IPS DF 6.9 (cell line): ENCODE data around the gene LEF1.

Source experiments
- DNase-seq: peaks from one replicate; pipeline ENCODE4 v3.0.0-alpha.2; 2013; ENCODE audit warnings: low read depth, low spot score
- H3K27ac ChIP-seq: one replicate; pipeline ENCODE4 v1.5.1; 2013; ENCODE audit warnings: low read length, control low read depth
- H3K27me3 ChIP-seq: 2 replicates; pipeline ENCODE4 v1.6.1; 2013; ENCODE audit warnings: mild to moderate bottlenecking, low read length; ENCODE audit not compliant: control insufficient read depth, insufficient read depth
- H3K36me3 ChIP-seq: 2 replicates; pipeline ENCODE4 v1.6.1; 2013; ENCODE audit warnings: low read length; ENCODE audit not compliant: control insufficient read depth, insufficient read depth
- H3K4me1 ChIP-seq: 2 replicates; pipeline ENCODE4 v1.6.1; 2013; ENCODE audit warnings: low read length; ENCODE audit not compliant: control insufficient read depth, insufficient read depth
- H3K4me3 ChIP-seq: 2 replicates; pipeline ENCODE4 v1.5.1; 2013; ENCODE audit warnings: mild to moderate bottlenecking, low read length
- H3K9me3 ChIP-seq: 2 replicates; pipeline ENCODE4 v1.6.1; 2013; ENCODE audit warnings: low read length, inconsistent platforms; ENCODE audit not compliant: control insufficient read depth, insufficient read depth
- WGBS: extraction: QIAGEN DNeasy Blood & Tissue Kit; methylation state at CpG from one replicate; pipeline ENCODE4 v1.1.7; 2013; ENCODE audit warnings: mixed read lengths, missing lambda C conversion rate; ENCODE audit not compliant: insufficient read length, insufficient coverage; 5-methylcytosine and 5-hydroxymethylcytosine counted together

Gene LEF1

DNA sequence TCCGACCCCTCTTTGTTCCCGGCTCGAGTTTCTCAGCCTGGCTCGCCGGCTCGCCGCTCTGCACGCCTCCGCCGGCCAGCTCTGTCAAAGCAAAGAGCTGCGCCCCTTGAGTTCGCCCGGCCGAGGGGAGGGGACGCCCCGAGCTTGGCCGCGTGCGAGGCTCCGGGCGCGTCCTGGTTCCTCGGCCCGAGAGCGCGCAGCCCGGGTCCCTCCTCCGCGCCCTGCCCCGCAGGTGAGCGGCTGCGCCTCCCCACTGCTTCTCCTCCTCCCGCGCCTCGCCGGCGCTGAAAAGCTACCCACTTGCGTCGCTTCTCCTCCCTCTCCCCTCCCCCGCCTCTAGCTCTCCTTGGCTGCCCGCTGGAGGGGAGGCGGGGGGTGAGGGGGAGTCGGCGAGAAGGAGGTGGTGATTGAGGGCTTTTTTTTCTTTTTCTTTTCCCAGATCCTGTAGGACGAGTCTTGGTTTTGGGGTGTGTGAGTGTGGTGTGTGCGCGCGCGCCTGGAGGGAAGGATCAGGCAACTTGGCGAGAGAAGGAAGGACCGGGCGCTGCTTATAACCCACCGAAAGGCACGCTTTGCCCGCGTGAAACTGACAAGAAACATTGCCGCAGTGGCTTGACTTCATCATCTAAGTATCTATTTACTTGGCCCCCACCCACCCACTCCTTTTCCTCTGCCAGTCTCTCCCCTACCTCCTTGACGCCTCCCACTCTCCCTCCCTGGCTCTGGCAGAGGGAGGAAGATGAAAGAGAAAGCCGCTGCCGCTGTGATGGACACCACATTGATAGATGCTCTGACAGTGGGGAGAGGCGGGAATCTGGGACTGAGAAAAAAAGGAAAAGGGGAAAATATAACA lies at the start of gene LEF1:
Gene LEF1, minus strand, starts transcription at position 262 of the 853 bp plus-strand sequence. CDS start 1,165 bp downstream, outside the sequence.
- H3K4me3 ChIP-seq, result peak within 1 kb of the TSS; percentile 45; the same call in 1 of the 2 replicates
- no peaks in the 10 kb centered on the region for H3K36me3 ChIP-seq
- peaks cover 2% of the 10 kb centered on the region for H3K4me1 ChIP-seq
- no peak for DNase-seq
- peaks cover 79% of the 10 kb centered on the region for H3K27me3 ChIP-seq
- H3K9me3 ChIP-seq, result no peaks in the 10 kb centered on the region
- no peak within 1 kb of the TSS for H3K27ac ChIP-seq
- no CpG with 5 or more reads among the region's 61 CpGs for WGBS

DNA sequence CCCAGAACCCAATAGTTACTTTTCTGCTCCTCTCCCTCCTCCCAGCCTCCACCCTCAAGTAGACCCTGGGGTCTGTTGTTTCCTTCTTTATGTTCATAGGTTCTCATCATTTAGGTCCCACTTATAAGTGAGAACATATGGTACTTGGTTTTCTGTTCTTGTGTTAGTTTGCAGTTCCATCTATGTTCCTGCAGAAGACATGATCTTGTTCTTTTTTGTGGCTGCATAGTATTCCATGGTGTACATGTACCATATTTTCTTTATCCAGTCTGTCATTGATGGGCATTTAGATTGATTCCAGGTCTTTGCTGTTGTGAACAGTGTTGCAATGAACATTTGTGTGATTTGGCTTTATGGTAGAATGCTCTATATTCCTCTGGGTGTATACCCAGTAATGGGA lies 47.8 kb upstream of the LEF1 start:
- DNase-seq, result no peak
- Histone ChIP-seq H3K27ac (no peak overlapping the region), H3K4me1 (no peaks in the 10 kb centered on the region), H3K36me3 (no peaks in the 10 kb centered on the region), H3K4me3 (no peak overlapping the region), H3K27me3 (no peaks in the 10 kb centered on the region), H3K9me3 (no peaks in the 10 kb centered on the region)

DNA sequence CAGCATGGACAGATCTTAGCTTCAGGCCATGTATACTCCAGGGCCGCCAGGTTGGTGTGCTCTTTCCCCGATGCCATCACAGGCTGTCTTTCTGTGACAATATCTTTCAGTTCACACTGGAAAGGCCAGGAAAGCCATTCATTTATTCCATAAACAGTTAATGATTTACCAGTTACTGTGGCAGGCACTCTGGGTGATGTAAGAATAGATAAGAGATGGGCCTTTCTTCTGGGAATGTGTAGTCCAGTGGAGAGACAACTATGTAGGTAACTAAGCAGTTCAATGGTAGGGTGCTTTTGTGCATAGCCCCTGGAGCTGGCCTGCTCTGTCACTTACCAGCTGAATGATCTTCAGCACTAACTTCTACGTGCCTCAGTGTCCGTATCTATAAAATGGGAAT lies 46.3 kb upstream of the LEF1 start:
- H3K9me3 ChIP-seq, result no peaks in the 10 kb centered on the region
- no peaks in the 10 kb centered on the region for H3K4me1 ChIP-seq
- WGBS, result no CpG with 5 or more reads among the region's 4 CpGs
- DNase-seq, result no peak
- no peaks in the 10 kb centered on the region for H3K36me3 ChIP-seq
- no peaks in the 10 kb centered on the region for H3K27me3 ChIP-seq
- no peak overlapping the region for H3K4me3 ChIP-seq
- H3K27ac ChIP-seq, result no peak overlapping the region

DNA sequence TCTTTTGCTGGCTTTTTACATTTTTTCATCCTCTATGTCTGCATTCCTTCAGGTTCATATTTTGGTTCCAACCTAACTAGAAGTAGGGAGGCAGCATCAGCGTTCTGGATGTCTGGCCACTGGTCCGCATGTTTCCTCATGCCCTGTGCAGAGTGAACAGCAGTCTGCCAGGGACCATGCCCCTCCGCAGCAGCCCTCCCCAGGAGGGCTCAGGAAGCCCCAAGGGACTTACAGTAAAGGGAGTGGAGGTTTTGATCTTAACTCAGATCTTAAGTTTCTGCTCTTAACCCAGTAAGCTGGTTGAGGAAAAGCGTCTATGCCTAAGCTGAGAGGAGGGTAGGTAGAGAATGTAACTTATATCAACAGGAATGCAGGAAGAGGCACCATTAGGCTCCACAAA lies 45.0 kb upstream of the LEF1 start:
- H3K4me3 ChIP-seq, result no peak overlapping the region
- no peaks in the 10 kb centered on the region for H3K9me3 ChIP-seq
- no peak for DNase-seq
- H3K27ac ChIP-seq, result no peak overlapping the region
- no peaks in the 10 kb centered on the region for H3K4me1 ChIP-seq
- no CpG with 5 or more reads among the region's 4 CpGs for WGBS
- no peaks in the 10 kb centered on the region for H3K27me3 ChIP-seq
- no peaks in the 10 kb centered on the region for H3K36me3 ChIP-seq

DNA sequence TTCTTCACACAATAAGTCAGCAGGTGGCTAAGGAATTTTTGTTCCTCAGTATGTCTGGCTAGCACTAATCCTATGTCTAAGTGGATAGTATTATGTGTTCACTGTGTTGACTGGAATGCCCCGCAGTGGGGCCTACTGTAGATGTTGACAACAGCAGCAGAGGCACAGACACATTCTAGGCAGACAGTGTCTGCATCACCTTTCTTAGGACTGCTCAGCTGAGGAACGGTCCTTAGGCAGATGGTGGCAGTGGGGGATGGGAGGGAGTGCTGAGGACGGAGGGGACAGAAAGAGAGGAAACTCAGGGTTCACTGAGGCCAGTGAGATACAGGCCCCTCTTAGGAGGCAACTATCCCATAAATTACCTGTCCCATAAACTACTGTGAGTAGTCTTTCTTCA lies 44.6 kb upstream of the LEF1 start:
- no peaks in the 10 kb centered on the region for H3K27me3 ChIP-seq
- no peaks in the 10 kb centered on the region for H3K4me1 ChIP-seq
- no peaks in the 10 kb centered on the region for H3K9me3 ChIP-seq
- no peak for DNase-seq
- no peaks in the 10 kb centered on the region for H3K36me3 ChIP-seq
- H3K4me3 ChIP-seq, result no peak overlapping the region
- no peak overlapping the region for H3K27ac ChIP-seq
- no CpG with 5 or more reads among the region's 3 CpGs for WGBS

DNA sequence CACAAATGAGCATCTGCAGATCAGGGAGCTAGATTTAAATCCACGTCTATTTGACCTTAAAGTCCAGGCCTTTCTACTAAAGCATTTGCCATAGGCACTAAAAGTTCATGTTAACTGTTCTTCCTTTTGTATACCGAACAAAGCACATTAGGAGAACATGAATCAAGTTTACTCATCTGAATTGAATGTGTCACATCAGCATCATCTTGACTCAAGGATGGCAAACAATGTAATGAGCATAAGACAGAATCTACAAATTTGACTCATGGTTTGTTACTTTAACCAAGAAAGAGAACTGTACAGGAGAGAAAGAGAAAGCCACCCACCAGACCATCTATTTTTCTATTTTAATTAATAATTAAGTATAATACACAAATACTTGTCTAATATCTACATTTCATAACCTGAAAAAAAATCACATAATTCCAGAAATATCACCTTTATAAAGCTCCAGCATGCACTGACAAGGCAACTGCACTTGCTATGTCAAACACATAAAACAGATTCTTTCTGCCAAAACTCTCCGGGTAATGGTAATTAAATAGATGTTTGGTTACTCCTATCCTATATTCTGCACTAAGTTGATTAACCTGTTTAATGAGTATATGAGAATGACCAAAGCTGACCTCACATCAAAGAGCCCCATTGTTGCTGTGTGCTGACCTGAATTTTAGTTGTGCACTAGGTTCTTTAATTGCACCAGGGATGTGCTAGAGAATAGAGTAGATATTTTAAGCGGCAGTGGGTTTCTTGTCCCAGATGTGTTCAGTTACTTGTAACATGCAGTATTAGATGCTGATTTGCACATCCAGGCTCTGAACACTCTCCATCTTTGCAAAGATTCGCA lies 42.5 kb upstream of the LEF1 start:
- DNase-seq, result no peak
- WGBS, result no CpG with 5 or more reads among the region's 5 CpGs
- Histone ChIP-seq H3K27ac (no peak overlapping the region), H3K4me3 (no peak overlapping the region), H3K9me3 (no peaks in the 10 kb centered on the region), H3K4me1 (no peaks in the 10 kb centered on the region), H3K27me3 (no peaks in the 10 kb centered on the region), H3K36me3 (no peaks in the 10 kb centered on the region)

DNA sequence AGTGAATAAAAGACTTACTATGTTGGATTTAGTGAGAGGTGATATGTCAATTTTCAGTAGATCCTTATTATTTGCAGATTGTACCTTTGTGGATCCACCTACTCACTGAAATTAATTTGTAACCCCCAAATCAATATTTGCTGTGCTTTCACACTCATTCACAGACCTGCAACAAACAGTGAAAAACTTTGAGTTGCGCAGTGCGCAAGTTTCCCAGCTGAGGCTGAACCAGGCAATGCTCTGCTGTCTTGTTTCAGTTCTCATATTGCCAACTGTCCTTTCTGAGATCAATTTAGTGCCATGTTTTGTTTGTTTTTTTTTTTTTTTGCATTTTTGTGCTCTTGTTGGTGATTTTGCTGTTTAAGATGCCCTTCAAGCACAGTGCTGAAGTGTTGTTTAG lies 40.8 kb upstream of the LEF1 start:
- H3K4me1 ChIP-seq, result no peaks in the 10 kb centered on the region
- H3K27me3 ChIP-seq, result no peaks in the 10 kb centered on the region
- no peak overlapping the region for H3K4me3 ChIP-seq
- H3K36me3 ChIP-seq, result no peaks in the 10 kb centered on the region
- WGBS, result no CpG with 5 or more reads among the region's 2 CpGs
- no peak overlapping the region for H3K27ac ChIP-seq
- no peaks in the 10 kb centered on the region for H3K9me3 ChIP-seq
- DNase-seq, result no peak

DNA sequence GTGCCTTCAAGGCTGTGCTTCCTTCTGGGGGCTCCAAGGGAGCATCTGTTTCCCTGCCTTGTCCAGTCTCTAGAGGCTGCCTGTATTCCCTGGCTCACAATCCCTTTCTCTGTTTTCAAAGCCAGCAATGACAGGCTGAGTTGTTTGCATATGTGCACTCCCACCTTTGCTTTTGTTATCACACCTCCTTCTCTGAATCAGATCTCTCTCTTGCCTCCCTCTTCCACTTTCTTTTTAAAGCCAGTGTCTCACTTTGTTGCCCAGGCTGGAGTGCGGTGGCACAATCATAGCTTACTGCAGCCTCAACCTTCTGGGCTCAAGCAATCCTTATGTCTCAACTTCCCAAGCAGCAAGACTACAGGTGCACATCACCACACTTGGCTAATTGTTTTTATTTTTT lies 37.1 kb upstream of the LEF1 start:
- Histone ChIP-seq H3K27me3 (no peaks in the 10 kb centered on the region), H3K9me3 (no peaks in the 10 kb centered on the region), H3K4me1 (no peaks in the 10 kb centered on the region), H3K36me3 (no peaks in the 10 kb centered on the region), H3K4me3 (no peak overlapping the region), H3K27ac (no peak overlapping the region)
- whole genome bisulfite sequencing, result no CpG with 5 or more reads among the region's 1 CpG
- DNase-seq, result no peak

DNA sequence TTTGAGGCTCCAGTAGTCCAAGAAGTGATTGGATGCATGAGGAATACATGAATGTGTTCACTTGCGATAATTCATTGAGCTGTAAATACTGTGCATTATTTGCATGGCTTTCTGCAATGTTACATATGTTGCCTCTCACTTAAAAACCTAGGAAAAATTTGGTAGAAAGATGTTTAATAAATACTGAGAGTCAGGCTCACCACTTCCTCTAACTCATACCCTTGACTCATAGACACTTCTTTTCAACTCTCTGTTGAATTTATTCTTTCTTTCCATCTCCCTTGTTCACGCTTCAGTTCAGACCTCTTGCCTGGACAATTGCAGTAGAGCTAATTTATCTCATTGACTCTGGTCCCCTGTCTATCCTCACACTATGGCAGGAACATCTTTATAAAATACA lies 35.8 kb upstream of the LEF1 start:
- H3K27me3 ChIP-seq, result no peaks in the 10 kb centered on the region
- no peaks in the 10 kb centered on the region for H3K4me1 ChIP-seq
- no peaks in the 10 kb centered on the region for H3K36me3 ChIP-seq
- H3K9me3 ChIP-seq, result no peaks in the 10 kb centered on the region
- H3K4me3 ChIP-seq, result no peak overlapping the region
- WGBS, result no CpG with 5 or more reads among the region's 2 CpGs
- no peak overlapping the region for H3K27ac ChIP-seq
- no peak for DNase-seq

DNA sequence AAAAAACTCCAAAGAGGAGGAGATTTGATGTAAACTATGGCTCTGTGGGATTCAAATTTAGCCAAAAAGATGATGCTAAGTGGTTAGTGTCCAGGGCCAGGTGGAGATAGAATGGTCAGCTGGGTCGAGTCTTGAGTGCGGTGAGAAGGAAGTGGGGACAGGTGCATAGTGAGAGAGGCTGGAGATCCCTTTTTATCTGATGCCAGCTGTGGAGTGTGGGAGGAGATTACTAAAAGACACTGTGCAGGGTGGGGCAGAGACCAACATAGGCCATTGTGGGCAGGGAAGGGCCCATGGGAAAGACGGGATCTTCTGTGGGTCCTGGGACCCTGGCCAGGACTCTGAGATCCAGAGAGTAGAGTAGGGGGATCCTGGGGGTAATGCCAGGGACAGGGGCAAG lies 34.6 kb upstream of the LEF1 start:
- no peak for DNase-seq
- no peaks in the 10 kb centered on the region for H3K36me3 ChIP-seq
- H3K27me3 ChIP-seq, result no peaks in the 10 kb centered on the region
- no CpG with 5 or more reads among the region's 3 CpGs for WGBS
- no peaks in the 10 kb centered on the region for H3K9me3 ChIP-seq
- no peak overlapping the region for H3K4me3 ChIP-seq
- H3K27ac ChIP-seq, result no peak overlapping the region
- no peaks in the 10 kb centered on the region for H3K4me1 ChIP-seq
